Breast epithelium (tissue), 4 donors: ENCODE measurements around the gene OBSCN. TPM values are rescaled to one million over a fixed set of nuclear protein-coding genes. Genes with fewer than 3 reads are reported as not detected.
A peak's percentile ranks its signal among the peaks of the same experiment; 100 is the strongest.

Experiments
- DNase-seq, 2 donors: peaks; one replicate each; pipeline ENCODE4 v3.0.0-alpha.2; 2019; ENCODE audit warnings: low spot score in 2 of 2
- H3K27ac ChIP-seq, 2 donors: fragments of 200-600 bp; sonication (generic) in 1 of 2; one replicate each; pipeline ENCODE4 v1.5.1; 2016 to 2019; ENCODE audit warnings: mild to moderate bottlenecking in 1 of 2
- H3K27me3 ChIP-seq, 2 donors: fragments of 200-600 bp; sonication (generic) in 1 of 2; one replicate each; pipeline versions ENCODE4 v1.5.1 to v1.6.0; 2017 to 2019; ENCODE audit warnings: control low read depth in 1 of 2, mild to moderate bottlenecking in 1 of 2
- H3K36me3 ChIP-seq: fragments of 200-600 bp; one replicate; pipeline ENCODE4 v1.5.1; 2019
- H3K4me1 ChIP-seq, 2 donors: fragments of 200-600 bp; sonication (generic); one replicate each; pipeline ENCODE4 v1.5.1; 2016 to 2019; ENCODE audit warnings: control low read depth in 1 of 2
- H3K4me3 ChIP-seq, 3 donors: fragments of 200-600 bp; sonication (generic); 1 replicate in 2 of 3; 2 replicates in 1 of 3; pipeline ENCODE4 v1.5.1; 2016 to 2019; ENCODE audit warnings: mild to moderate bottlenecking in 3 of 3, moderate library complexity in 2 of 3
- H3K9me3 ChIP-seq, 2 donors: fragments of 200-600 bp; sonication (generic) in 1 of 2; one replicate each; pipeline ENCODE4 v1.5.1; 2016 to 2019; ENCODE audit warnings: control low read depth in 1 of 2
- POLR2A ChIP-seq: fragments of 450-650 bp; IDR thresholded peaks from one replicate; pipeline ENCODE4 v1.6.1; 2016; ENCODE audit warnings: antibody characterized with exemption, mild to moderate bottlenecking, moderate library complexity
- POLR2AphosphoS5 ChIP-seq, 3 donors: sonication (generic); formaldehyde crosslinking; IDR thresholded peaks; one replicate each; pipeline ENCODE4 v1.6.1; 2017; ENCODE audit warnings: antibody characterized with exemption in 3 of 3
- intact Hi-C: fragments of 100-400 bp; cut with DNase I; formaldehyde crosslinking; loops from one replicate; pipeline ENCODE4 v1.15.1; 2023; ENCODE audit warnings: low total_unique reads
- total RNA-seq, 3 donors: library from RNA; depleted of rRNA; stranded (reverse); fragments of >200 nt; gene quantifications; one replicate each; pipeline ENCODE4 v1.1.0, GENCODE V29; 2016
- TF ChIP-seq, protein P1 (sequence below), 3 donors: fragments of 450-650 bp; IDR thresholded peaks; one replicate each; pipeline ENCODE4 v1.5.1; 2016 to 2017; ENCODE audit warnings: antibody characterized with exemption in 3 of 3, mild to moderate bottlenecking in 3 of 3, moderate library complexity in 3 of 3

The OBSCN gene
- total RNA-seq, 3 donors from 2014 or later, result 3.0 to 40.0 (median 27.9) TPM

DNA sequence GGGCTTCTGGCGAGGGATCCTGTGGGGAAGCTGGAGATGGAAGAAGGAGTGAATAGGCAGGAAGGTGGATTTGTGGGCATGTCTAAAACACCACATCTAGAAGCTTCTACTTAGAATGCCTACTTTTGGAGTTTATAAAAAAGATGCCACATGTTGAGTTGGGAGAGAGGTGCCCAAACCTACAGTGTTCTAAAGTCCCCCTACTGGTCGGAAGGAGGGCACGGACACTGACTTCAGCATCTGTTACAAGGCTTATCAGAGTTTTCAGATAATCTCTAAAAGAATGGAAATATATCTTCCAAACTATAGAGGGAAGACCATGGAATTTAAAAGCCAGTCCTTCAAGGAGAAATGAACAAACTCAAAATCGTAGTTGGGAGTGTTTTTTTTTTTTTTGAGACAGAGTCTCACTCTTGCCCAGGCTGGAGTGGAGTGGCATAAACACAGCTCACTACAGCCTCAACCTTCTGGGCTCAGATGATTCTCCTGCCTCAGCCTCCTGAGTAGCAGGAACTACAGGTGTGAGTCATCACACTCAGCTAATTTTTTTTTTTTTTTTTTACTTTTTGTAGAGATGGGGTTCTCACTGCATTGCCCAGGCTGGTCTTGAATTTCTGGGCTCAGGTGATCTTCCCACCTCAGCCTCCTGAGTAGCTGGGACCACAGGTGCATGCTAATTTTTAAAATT lies 27.4 kb upstream of the OBSCN start:
- TF ChIP-seq, protein P1, sequence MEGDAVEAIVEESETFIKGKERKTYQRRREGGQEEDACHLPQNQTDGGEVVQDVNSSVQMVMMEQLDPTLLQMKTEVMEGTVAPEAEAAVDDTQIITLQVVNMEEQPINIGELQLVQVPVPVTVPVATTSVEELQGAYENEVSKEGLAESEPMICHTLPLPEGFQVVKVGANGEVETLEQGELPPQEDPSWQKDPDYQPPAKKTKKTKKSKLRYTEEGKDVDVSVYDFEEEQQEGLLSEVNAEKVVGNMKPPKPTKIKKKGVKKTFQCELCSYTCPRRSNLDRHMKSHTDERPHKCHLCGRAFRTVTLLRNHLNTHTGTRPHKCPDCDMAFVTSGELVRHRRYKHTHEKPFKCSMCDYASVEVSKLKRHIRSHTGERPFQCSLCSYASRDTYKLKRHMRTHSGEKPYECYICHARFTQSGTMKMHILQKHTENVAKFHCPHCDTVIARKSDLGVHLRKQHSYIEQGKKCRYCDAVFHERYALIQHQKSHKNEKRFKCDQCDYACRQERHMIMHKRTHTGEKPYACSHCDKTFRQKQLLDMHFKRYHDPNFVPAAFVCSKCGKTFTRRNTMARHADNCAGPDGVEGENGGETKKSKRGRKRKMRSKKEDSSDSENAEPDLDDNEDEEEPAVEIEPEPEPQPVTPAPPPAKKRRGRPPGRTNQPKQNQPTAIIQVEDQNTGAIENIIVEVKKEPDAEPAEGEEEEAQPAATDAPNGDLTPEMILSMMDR (IDR thresholded peaks at IDR 0.05), result peak; percentile 19 to 21 (median 20)
- TF ChIP-seq POLR2AphosphoS5 (IDR thresholded peaks at IDR 0.05), result no peak
- intact Hi-C loops, result no loop called here
- Histone ChIP-seq H3K9me3 (no peaks in the 10 kb centered on the region), H3K27ac (no peak overlapping the region), H3K27me3 (no peaks in the 10 kb centered on the region), H3K4me3 (no peak overlapping the region), H3K4me1 (no peaks in the 10 kb centered on the region), H3K36me3 (no peaks in the 10 kb centered on the region)
- DNase-seq, result no peak

DNA sequence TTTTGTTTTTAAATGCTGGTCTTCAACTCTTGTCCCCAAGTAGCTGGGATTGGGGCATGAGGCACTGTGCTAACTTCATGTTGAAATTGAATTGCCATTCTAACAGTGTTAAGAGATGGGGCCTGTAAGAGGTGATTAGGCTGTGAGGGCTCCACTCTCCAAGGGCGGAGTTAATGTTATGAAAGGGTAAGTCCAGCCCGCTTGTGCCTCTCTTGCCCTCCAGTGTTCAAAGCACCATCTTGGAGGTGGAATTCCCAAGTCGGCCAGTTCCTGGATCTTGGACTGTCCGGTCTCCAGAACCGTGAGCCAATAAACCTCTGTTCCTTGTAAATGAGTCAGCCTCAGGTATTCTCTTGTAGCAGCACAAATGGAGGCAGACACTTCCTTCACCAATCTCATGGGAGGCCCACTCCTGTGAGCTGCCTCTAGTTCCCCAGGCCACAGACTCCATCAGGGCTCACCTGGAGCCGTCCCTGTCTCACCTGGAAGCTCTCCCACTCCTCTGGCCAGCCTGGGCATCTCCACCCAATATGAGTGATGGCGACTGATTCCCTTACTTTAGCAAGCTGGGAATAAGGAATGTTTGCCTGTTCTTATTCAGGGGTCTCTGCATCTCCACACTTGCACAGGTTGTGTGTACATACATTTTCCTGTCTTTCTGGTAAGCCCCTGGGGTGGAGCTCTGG lies 26.7 kb upstream of the OBSCN start:
- H3K4me3 ChIP-seq, result no peak overlapping the region
- H3K27ac ChIP-seq, result no peak overlapping the region
- no peak for DNase-seq
- H3K27me3 ChIP-seq, result no peaks in the 10 kb centered on the region
- TF ChIP-seq, protein P1 (IDR thresholded peaks at IDR 0.05), result no peak
- TF ChIP-seq POLR2A, result no peak
- TF ChIP-seq POLR2AphosphoS5 (IDR thresholded peaks at IDR 0.05), result no peak
- intact Hi-C loops, result no loop called here
- no peaks in the 10 kb centered on the region for H3K9me3 ChIP-seq
- no peaks in the 10 kb centered on the region for H3K4me1 ChIP-seq
- no peaks in the 10 kb centered on the region for H3K36me3 ChIP-seq

DNA sequence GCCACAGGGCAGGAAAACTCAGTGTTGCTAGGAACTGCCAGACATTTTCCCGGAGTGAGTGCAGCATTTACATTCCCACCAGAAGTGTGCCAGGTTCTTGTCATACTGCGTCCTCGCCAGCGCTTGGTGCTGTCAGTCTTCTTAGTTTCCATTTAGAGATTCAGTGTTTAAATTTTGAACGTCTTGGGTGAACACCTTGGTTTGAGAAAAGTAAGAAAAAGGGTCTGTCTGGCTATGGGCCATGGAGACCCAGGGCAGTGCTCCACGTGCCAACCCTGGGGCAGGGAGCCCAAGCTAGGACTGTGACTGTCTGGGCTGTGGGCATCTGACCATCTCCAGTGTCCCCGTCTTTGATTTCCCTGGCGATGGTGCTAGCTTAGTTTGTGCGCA lies 26.2 kb upstream of the OBSCN start:
- H3K27ac ChIP-seq, result no peak overlapping the region
- no peak overlapping the region for H3K4me3 ChIP-seq
- DNase-seq, result no peak
- no peaks in the 10 kb centered on the region for H3K27me3 ChIP-seq
- no peaks in the 10 kb centered on the region for H3K36me3 ChIP-seq
- no peak for TF ChIP-seq POLR2A
- TF ChIP-seq POLR2AphosphoS5 (IDR thresholded peaks at IDR 0.05), result no peak
- TF ChIP-seq, protein P1 (IDR thresholded peaks at IDR 0.05), result no peak
- intact Hi-C loops, result no loop called here
- H3K4me1 ChIP-seq, result no peaks in the 10 kb centered on the region
- H3K9me3 ChIP-seq, result no peaks in the 10 kb centered on the region

GRCh38 chr1:228182296-228183030 lies 25.4 kb upstream of the OBSCN start:
- no peak overlapping the region for H3K4me3 ChIP-seq
- no peaks in the 10 kb centered on the region for H3K4me1 ChIP-seq
- DNase-seq, result no peak
- H3K36me3 ChIP-seq, result no peaks in the 10 kb centered on the region
- H3K27me3 ChIP-seq, result no peaks in the 10 kb centered on the region
- no peaks in the 10 kb centered on the region for H3K9me3 ChIP-seq
- intact Hi-C loops, result no loop called here
- H3K27ac ChIP-seq, result no peak overlapping the region
- TF ChIP-seq POLR2A (no peak), POLR2AphosphoS5 (IDR thresholded peaks at IDR 0.05) (no peak)
- TF ChIP-seq, protein P1 (IDR thresholded peaks at IDR 0.05), result no peak

GRCh38 chr1:228184152-228184551 lies 23.7 kb upstream of the OBSCN start:
- intact Hi-C loops, result no loop called here
- no peak for TF ChIP-seq POLR2A
- no peak overlapping the region for H3K4me3 ChIP-seq
- H3K27ac ChIP-seq, result no peak overlapping the region
- no peaks in the 10 kb centered on the region for H3K4me1 ChIP-seq
- no peaks in the 10 kb centered on the region for H3K9me3 ChIP-seq
- DNase-seq, result no peak
- no peaks in the 10 kb centered on the region for H3K27me3 ChIP-seq
- H3K36me3 ChIP-seq, result no peaks in the 10 kb centered on the region
